ENCODE data around the gene TTF1. TPM values are rescaled to one million over a fixed set of nuclear protein-coding genes. Genes with fewer than 3 reads are reported as not detected.

The TTF1 gene
- total RNA-seq, 2 experiments from 2014 or later = 12.4 to 12.8 TPM

DNA sequence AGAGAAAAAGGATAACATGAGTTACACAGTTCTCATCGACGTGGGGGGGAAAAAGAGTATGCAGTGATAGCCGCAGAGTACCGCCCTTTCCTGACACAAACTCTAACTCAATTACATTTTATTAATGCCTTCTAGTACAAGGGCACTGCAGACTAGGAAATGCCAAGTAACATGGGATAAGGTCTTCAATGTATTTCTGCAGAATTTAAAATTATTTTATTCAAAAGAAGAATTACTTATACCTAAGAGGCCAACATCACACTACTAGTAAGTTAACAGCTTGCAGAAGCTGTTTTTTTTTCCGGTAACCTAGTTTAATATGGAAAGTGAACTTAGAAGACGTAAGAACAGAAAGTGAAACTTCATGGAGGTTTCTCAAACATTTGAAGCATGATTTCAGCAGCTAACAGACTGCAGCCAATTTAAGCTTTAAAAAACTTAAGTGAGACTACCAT is 55.8 kb downstream of the TTF1 start:
- peaks cover 58% of the 10 kb centered on the region for H3K4me1 Mint-ChIP-seq (ENCODE audit: low read depth)
- intact Hi-C loops (cut with DNase I, micrococcal nuclease) = loop anchor here (2.0 to 10.0 kb wide), 3 partner anchors 56 to 594 kb away; partner anchors contain the start of genes TSC1 (in 1 of the 2) and TTF1 (in 1 of the 2)
- H3K4me3 ChIP-seq (ENCODE audit: low read length) = peak overlapping the region; percentile 37
- H3K4me3 Mint-ChIP-seq = peak overlapping the region; percentile 94
- H3K4me1 ChIP-seq (ENCODE audit: insufficient read depth, low read length) = peaks cover 53% of the 10 kb centered on the region
- H3K27me3 Mint-ChIP-seq = no peaks in the 10 kb centered on the region
- peaks cover 0 to 5% of the 10 kb centered on the region in 2 experiments for H3K9me3 ChIP-seq (ENCODE audit: control insufficient read depth in 1 of 2, insufficient read depth in 1 of 2, low read length in 2 of 2)
- peak overlapping the region; percentile 91 for H3K27ac Mint-ChIP-seq
- ChIA-PET CTCF (no interaction called here), POLR2A (interaction anchor here (0.6 to 1.8 kb wide), 11 partner anchors 14 to 1785 kb away, joined by 3 to 8 read pairs (median 4); partner anchors contain the start of genes FUBP3, GTF3C5, NUP214 and WDR5)
- no peaks in the 10 kb centered on the region for H3K9me3 Mint-ChIP-seq
- H3K36me3 Mint-ChIP-seq (ENCODE audit: low read depth) = peaks cover 90% of the 10 kb centered on the region
- no peaks in the 10 kb centered on the region for H3K27me3 ChIP-seq (ENCODE audit: control insufficient read depth in 1 of 2, insufficient read depth in 2 of 2, low read length in 2 of 2)
- TF ChIP-seq, protein P1, sequence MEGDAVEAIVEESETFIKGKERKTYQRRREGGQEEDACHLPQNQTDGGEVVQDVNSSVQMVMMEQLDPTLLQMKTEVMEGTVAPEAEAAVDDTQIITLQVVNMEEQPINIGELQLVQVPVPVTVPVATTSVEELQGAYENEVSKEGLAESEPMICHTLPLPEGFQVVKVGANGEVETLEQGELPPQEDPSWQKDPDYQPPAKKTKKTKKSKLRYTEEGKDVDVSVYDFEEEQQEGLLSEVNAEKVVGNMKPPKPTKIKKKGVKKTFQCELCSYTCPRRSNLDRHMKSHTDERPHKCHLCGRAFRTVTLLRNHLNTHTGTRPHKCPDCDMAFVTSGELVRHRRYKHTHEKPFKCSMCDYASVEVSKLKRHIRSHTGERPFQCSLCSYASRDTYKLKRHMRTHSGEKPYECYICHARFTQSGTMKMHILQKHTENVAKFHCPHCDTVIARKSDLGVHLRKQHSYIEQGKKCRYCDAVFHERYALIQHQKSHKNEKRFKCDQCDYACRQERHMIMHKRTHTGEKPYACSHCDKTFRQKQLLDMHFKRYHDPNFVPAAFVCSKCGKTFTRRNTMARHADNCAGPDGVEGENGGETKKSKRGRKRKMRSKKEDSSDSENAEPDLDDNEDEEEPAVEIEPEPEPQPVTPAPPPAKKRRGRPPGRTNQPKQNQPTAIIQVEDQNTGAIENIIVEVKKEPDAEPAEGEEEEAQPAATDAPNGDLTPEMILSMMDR (IDR thresholded peaks at IDR 0.05) = no peak
- peak; percentile 21 for ATAC-seq (ENCODE audit: poor library complexity)
- peak in 7 of 14 experiments; percentile 9 to 78 (median 48) for DNase-seq
- H3K36me3 ChIP-seq (ENCODE audit: insufficient read depth, low read length) = peaks cover 57% of the 10 kb centered on the region
- peak overlapping the region; percentile 43 to 96 for H3K27ac ChIP-seq (ENCODE audit: low read depth in 1 of 2, low read length in 2 of 2)

DNA sequence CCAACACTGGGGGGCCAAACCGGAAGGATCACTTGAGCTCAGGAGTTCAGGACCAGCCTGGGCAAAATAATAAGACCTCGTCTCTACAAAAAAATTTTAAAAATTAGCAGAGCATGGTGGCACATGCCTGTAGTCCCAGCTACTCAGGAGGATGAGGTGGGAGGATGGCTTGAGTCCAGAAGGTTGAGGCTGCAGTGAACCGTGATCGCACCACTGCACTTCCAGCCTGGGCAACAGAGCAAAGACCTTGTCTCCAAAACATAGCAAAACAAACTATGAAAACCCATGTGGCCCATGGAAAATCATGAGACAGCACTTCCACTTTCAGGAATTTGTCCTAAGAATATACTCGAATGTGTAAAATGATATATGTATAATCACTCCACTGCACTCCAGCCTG is 58.0 kb downstream of the TTF1 start:
- ATAC-seq (ENCODE audit: poor library complexity) = no peak
- peaks cover 94% of the 10 kb centered on the region for H3K36me3 Mint-ChIP-seq (ENCODE audit: low read depth)

DNA sequence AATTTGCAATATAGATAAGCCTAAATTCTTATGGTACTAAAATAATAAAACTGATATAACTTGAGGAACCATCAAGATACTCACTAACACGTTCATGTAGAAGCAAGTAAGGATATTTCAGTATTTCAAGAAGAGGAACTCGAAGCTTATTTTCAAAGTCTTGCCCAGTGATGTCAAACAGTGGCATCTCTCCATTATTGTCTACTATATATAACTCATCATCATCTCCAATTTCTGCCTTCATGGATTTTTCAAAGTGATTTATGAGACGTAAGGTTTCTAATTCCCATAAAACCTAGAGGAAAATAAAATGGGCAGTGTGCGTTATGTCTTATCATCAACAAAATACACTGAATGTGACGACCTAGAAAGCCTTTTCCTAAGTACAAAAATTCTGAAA is 60.5 kb downstream of the TTF1 start:
- DNase-seq (no peak), ATAC-seq (ENCODE audit: poor library complexity) (no peak)
- Mint-ChIP-seq H3K4me3 (no peak overlapping the region), H3K36me3 (ENCODE audit: low read depth) (peaks cover 94% of the 10 kb centered on the region), H3K4me1 (ENCODE audit: low read depth) (peaks cover 37% of the 10 kb centered on the region), H3K27me3 (no peaks in the 10 kb centered on the region), H3K27ac (no peak overlapping the region), H3K9me3 (no peaks in the 10 kb centered on the region)
- Histone ChIP-seq H3K36me3 (ENCODE audit: insufficient read depth, low read length) (peaks cover 83% of the 10 kb centered on the region), H3K27me3 (ENCODE audit: control insufficient read depth in 1 of 2, insufficient read depth in 2 of 2, low read length in 2 of 2) (no peaks in the 10 kb centered on the region), H3K27ac (ENCODE audit: low read depth in 1 of 2, low read length in 2 of 2) (no peak overlapping the region), H3K9me3 (ENCODE audit: control insufficient read depth in 1 of 2, insufficient read depth in 1 of 2, low read length in 2 of 2) (no peaks in the 10 kb centered on the region), H3K4me3 (ENCODE audit: low read length) (no peak overlapping the region), H3K4me1 (ENCODE audit: insufficient read depth, low read length) (peaks cover 18% of the 10 kb centered on the region)
- CTCF ChIA-PET = no interaction called here
- TF ChIP-seq, protein P1 (IDR thresholded peaks at IDR 0.05) = no peak
- POLR2A ChIA-PET = no interaction called here
- intact Hi-C loops (cut with DNase I, micrococcal nuclease) = no loop called here

More for the DNA sequence above, 58.0 kb downstream of the TTF1 start:
- Histone ChIP-seq H3K27me3 (ENCODE audit: control insufficient read depth in 1 of 2, insufficient read depth in 2 of 2, low read length in 2 of 2) (no peaks in the 10 kb centered on the region), H3K36me3 (ENCODE audit: insufficient read depth, low read length) (peaks cover 78% of the 10 kb centered on the region), H3K4me1 (ENCODE audit: insufficient read depth, low read length) (peaks cover 41% of the 10 kb centered on the region), H3K4me3 (ENCODE audit: low read length) (no peak overlapping the region), H3K27ac (ENCODE audit: low read depth in 1 of 2, low read length in 2 of 2) (no peak overlapping the region), H3K9me3 (ENCODE audit: control insufficient read depth in 1 of 2, insufficient read depth in 1 of 2, low read length in 2 of 2) (no peaks in the 10 kb centered on the region)
- TF ChIP-seq, protein P1 (IDR thresholded peaks at IDR 0.05) = no peak
- peak overlapping the region; percentile 51 for H3K4me3 Mint-ChIP-seq
- ChIA-PET CTCF (no interaction called here), POLR2A (no interaction called here)
- H3K27me3 Mint-ChIP-seq = no peaks in the 10 kb centered on the region
- H3K4me1 Mint-ChIP-seq (ENCODE audit: low read depth) = peaks cover 56% of the 10 kb centered on the region
- H3K27ac Mint-ChIP-seq = peak overlapping the region; percentile 91
- H3K9me3 Mint-ChIP-seq = no peaks in the 10 kb centered on the region
- intact Hi-C loops (cut with DNase I, micrococcal nuclease) = no loop called here
- no peak for DNase-seq
